GM23338 (cell line): ENCODE results near the gene GPD1L. TPM values are rescaled to one million over a fixed set of nuclear protein-coding genes. Genes with fewer than 3 reads are reported as not detected.

ENCODE experiments used
- ATAC-seq: fragments of 200-7000 bp; cut with Tn5 transposase; 3 replicates; pipeline ENCODE4 v1.9.1; 2020
- DNase-seq: peaks from one replicate; pipeline ENCODE4 v3.0.0-alpha.2; 2015; ENCODE audit warnings: low spot score
- H2AFZ ChIP-seq: fragments of 200-600 bp; sonication (generic); 2 replicates; pipeline ENCODE4 v1.8.0; 2016; ENCODE audit warnings: antibody characterized with exemption, mild to moderate bottlenecking, moderate library complexity
- H3F3A ChIP-seq: fragments of 200-600 bp; sonication (generic); replicated peaks from 2 replicates; pipeline ENCODE4 v1.8.0; 2017; ENCODE audit warnings: antibody characterized with exemption, mixed run types, low read depth
- H3K27ac ChIP-seq: fragments of 200-600 bp; sonication (generic); 2 replicates; pipeline ENCODE4 v1.6.1; 2016; ENCODE audit warnings: low read depth
- H3K27me3 ChIP-seq: fragments of 200-600 bp; sonication (generic); 2 replicates; pipeline ENCODE4 v1.8.0; 2016; ENCODE audit warnings: mild to moderate bottlenecking, mixed run types, moderate library complexity; ENCODE audit not compliant: insufficient read depth
- H3K36me3 ChIP-seq: fragments of 200-600 bp; sonication (generic); 2 replicates; pipeline ENCODE4 v1.8.0; 2016; ENCODE audit warnings: mild to moderate bottlenecking; ENCODE audit not compliant: insufficient read depth
- H3K4me1 ChIP-seq: fragments of 200-600 bp; sonication (generic); 2 replicates; pipeline ENCODE4 v1.8.0; 2016; ENCODE audit warnings: mild to moderate bottlenecking, moderate library complexity; ENCODE audit not compliant: insufficient read depth
- H3K4me2 ChIP-seq: fragments of 200-600 bp; sonication (generic); 2 replicates; pipeline ENCODE4 v1.7.1; 2017; ENCODE audit warnings: mixed run types
- H3K4me3 ChIP-seq: fragments of 200-600 bp; sonication (generic); 2 replicates; pipeline ENCODE4 v1.6.1; 2016; ENCODE audit warnings: mixed run types
- H3K79me2 ChIP-seq: fragments of 200-600 bp; sonication (generic); replicated peaks from 2 replicates; pipeline ENCODE4 v1.8.0; 2017; ENCODE audit warnings: mild to moderate bottlenecking; ENCODE audit not compliant: insufficient read depth
- H3K9me2 ChIP-seq: fragments of 200-600 bp; sonication (generic); 2 replicates; pipeline ENCODE4 v1.8.0; 2017; ENCODE audit not compliant: insufficient read depth
- H4K20me1 ChIP-seq: fragments of 200-600 bp; sonication (generic); replicated peaks from 2 replicates; pipeline ENCODE4 v1.8.0; 2017; ENCODE audit warnings: mild to moderate bottlenecking; ENCODE audit not compliant: insufficient read depth
- H3K27ac Mint-ChIP-seq: 2 replicates; pipeline ENCODE4 v1.8.0; 2020; ENCODE audit warnings: inconsistent platforms, mild to moderate bottlenecking, moderate library complexity, mixed read lengths
- H3K27me3 Mint-ChIP-seq: 3 replicates; pipeline ENCODE4 v1.8.0; 2022; ENCODE audit warnings: low read depth, mild to moderate bottlenecking, moderate library complexity, mixed read lengths, inconsistent platforms; ENCODE audit not compliant: insufficient read depth, poor library complexity
- H3K36me3 Mint-ChIP-seq: 3 replicates; pipeline ENCODE4 v1.8.0; 2021; ENCODE audit warnings: low read depth, mild to moderate bottlenecking, inconsistent platforms, moderate library complexity, mixed read lengths
- H3K4me1 Mint-ChIP-seq: 3 replicates; pipeline ENCODE4 v1.8.0; 2020; ENCODE audit warnings: mild to moderate bottlenecking, inconsistent platforms, mixed read lengths
- H3K4me3 Mint-ChIP-seq: 3 replicates; pipeline ENCODE4 v1.8.0; 2021; ENCODE audit warnings: moderate library complexity, mild to moderate bottlenecking, inconsistent platforms, mixed read lengths
- H3K9me3 Mint-ChIP-seq: 3 replicates; pipeline ENCODE4 v1.8.0; 2020; ENCODE audit warnings: moderate library complexity, mild to moderate bottlenecking, inconsistent platforms, mixed read lengths
- CREB1 ChIP-seq: fragments of 250-450 bp; sonication (Bioruptor Pico); IDR thresholded peaks from 2 replicates; pipeline ENCODE4 v1.5.0; 2020; ENCODE audit warnings: low read depth, mild to moderate bottlenecking, moderate library complexity
- ETS1 ChIP-seq: IDR thresholded peaks from 2 replicates; pipeline ENCODE4 v1.6.1; 2016; ENCODE audit warnings: antibody characterized with exemption
- EZH2phosphoT487 ChIP-seq: fragments of 200-600 bp; sonication (generic); IDR thresholded peaks from one replicate; pipeline ENCODE4 v1.8.1; 2018; ENCODE audit warnings: antibody characterized with exemption; ENCODE audit not compliant: unreplicated experiment
- JUNB ChIP-seq: IDR thresholded peaks from one replicate; pipeline ENCODE4 v1.6.1; 2016; ENCODE audit warnings: antibody characterized with exemption; ENCODE audit not compliant: unreplicated experiment
- NANOG ChIP-seq: IDR thresholded peaks from 2 replicates; pipeline ENCODE4 v1.6.1; 2016; ENCODE audit warnings: antibody characterized with exemption, borderline replicate concordance
- POLR2AphosphoS5 ChIP-seq: IDR thresholded peaks from 2 replicates; pipeline ENCODE4 v1.6.1; 2016; ENCODE audit warnings: antibody characterized with exemption, low read depth
- STAT1 ChIP-seq: IDR thresholded peaks from one replicate; pipeline ENCODE4 v1.6.1; 2016; ENCODE audit warnings: antibody characterized with exemption; ENCODE audit not compliant: unreplicated experiment
- ZNF114 ChIP-seq: fragments of 250-450 bp; sonication (Bioruptor Pico); IDR thresholded peaks from 2 replicates; pipeline ENCODE4 v1.5.0; 2020; ENCODE audit warnings: mild to moderate bottlenecking, moderate library complexity
- ZNF331 ChIP-seq: fragments of 250-450 bp; sonication (Bioruptor Pico); IDR thresholded peaks from 2 replicates; pipeline ENCODE4 v1.5.0; 2020; ENCODE audit warnings: low read depth, mild to moderate bottlenecking, moderate library complexity
- polyA plus RNA-seq: library from polyadenylated mRNA; unstranded; fragments of >200 nt; fragmentation: Nextera tagmentation; extraction: Ambion mirVana; gene quantifications from 2 replicates; pipeline ENCODE4 v1.2.1, GENCODE V29; 2016
- total RNA-seq: library from RNA; depleted of rRNA; stranded (reverse); fragments of >200 nt; shearing (Covaris generic); gene quantifications from 2 replicates; pipeline ENCODE4 v1.2.3, GENCODE V29; 2014
- TF ChIP-seq, protein P1 (sequence below): fragments of 250-450 bp; sonication (Bioruptor Pico); IDR thresholded peaks from 2 replicates; pipeline ENCODE4 v1.5.0; 2020; ENCODE audit warnings: mild to moderate bottlenecking, moderate library complexity
- TF ChIP-seq, protein P2 (sequence below): IDR thresholded peaks from one replicate; pipeline ENCODE4 v1.6.1; 2018; ENCODE audit warnings: antibody characterized with exemption; ENCODE audit not compliant: unreplicated experiment

The GPD1L gene
- total and polyA plus RNA-seq, 2 experiments from 2014 or later = 2.0 to 6.4 TPM

DNA sequence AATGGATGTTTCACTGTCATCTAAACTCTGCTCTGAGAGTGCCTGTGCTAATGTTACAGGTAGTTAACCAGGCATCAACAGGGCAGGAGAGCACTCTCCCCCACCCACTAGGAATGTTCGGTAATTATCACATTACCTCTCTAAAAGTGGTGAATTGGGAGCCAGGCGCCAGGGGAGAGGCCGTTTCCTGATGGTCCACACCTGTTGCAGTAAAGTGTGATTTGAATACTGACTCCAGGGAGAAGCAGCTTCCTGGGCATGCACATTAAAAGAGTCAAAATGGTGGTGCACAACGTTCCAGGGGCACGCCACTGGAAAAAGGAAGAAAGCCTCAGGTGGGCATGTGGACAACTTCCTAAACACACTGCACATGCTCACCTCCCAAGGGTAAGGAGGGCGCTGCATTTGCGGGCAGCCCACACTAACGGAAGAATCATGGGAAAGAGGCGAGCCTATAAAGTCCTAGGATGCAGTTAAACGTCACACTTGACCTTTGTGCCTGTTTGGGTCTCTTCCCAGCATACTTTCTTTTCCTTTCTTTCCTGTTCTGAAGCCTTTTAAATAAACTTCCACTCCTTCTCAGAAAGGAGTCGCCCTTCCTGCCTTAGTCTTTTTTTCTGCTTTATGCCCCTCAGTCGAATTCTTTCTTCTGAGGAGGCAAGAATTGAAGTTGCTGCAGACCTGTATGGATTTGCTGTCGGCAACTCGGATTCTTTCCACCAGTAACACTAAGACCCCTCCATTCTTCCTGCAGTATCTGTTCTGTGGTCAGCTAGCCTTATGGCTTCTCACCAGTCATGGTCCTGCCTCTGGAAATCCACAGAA, 28.9 kb upstream of the GPD1L start:
- Mint-ChIP-seq H3K27ac (no peak overlapping the region), H3K4me3 (no peak overlapping the region), H3K9me3 (no peaks in the 10 kb centered on the region), H3K27me3 (no peaks in the 10 kb centered on the region), H3K36me3 (no peaks in the 10 kb centered on the region), H3K4me1 (peaks cover 9% of the 10 kb centered on the region)
- Histone ChIP-seq H3K27ac (no peak overlapping the region), H3K9me2 (no peaks in the 10 kb centered on the region; the same call in 1 of the 2 replicates), H3K79me2 (no peaks in the 10 kb centered on the region), H3K4me2 (0 out of 2 replicates have a peak overlapping the region, but pooled peaks have one; percentile 10), H4K20me1 (no peaks in the 10 kb centered on the region), H3K36me3 (no peaks in the 10 kb centered on the region; the same call in 1 of the 2 replicates), H3K4me1 (peaks cover 5% of the 10 kb centered on the region; the same call in 1 of the 2 replicates), H3F3A (no peaks in the 10 kb centered on the region), H3K27me3 (no peaks in the 10 kb centered on the region), H2AFZ (peak overlapping the region; percentile 94), H3K4me3 (no peak overlapping the region)
- no peak for TF ChIP-seq CREB1 (CRISPR knock-in tag)
- TF ChIP-seq, protein P1, sequence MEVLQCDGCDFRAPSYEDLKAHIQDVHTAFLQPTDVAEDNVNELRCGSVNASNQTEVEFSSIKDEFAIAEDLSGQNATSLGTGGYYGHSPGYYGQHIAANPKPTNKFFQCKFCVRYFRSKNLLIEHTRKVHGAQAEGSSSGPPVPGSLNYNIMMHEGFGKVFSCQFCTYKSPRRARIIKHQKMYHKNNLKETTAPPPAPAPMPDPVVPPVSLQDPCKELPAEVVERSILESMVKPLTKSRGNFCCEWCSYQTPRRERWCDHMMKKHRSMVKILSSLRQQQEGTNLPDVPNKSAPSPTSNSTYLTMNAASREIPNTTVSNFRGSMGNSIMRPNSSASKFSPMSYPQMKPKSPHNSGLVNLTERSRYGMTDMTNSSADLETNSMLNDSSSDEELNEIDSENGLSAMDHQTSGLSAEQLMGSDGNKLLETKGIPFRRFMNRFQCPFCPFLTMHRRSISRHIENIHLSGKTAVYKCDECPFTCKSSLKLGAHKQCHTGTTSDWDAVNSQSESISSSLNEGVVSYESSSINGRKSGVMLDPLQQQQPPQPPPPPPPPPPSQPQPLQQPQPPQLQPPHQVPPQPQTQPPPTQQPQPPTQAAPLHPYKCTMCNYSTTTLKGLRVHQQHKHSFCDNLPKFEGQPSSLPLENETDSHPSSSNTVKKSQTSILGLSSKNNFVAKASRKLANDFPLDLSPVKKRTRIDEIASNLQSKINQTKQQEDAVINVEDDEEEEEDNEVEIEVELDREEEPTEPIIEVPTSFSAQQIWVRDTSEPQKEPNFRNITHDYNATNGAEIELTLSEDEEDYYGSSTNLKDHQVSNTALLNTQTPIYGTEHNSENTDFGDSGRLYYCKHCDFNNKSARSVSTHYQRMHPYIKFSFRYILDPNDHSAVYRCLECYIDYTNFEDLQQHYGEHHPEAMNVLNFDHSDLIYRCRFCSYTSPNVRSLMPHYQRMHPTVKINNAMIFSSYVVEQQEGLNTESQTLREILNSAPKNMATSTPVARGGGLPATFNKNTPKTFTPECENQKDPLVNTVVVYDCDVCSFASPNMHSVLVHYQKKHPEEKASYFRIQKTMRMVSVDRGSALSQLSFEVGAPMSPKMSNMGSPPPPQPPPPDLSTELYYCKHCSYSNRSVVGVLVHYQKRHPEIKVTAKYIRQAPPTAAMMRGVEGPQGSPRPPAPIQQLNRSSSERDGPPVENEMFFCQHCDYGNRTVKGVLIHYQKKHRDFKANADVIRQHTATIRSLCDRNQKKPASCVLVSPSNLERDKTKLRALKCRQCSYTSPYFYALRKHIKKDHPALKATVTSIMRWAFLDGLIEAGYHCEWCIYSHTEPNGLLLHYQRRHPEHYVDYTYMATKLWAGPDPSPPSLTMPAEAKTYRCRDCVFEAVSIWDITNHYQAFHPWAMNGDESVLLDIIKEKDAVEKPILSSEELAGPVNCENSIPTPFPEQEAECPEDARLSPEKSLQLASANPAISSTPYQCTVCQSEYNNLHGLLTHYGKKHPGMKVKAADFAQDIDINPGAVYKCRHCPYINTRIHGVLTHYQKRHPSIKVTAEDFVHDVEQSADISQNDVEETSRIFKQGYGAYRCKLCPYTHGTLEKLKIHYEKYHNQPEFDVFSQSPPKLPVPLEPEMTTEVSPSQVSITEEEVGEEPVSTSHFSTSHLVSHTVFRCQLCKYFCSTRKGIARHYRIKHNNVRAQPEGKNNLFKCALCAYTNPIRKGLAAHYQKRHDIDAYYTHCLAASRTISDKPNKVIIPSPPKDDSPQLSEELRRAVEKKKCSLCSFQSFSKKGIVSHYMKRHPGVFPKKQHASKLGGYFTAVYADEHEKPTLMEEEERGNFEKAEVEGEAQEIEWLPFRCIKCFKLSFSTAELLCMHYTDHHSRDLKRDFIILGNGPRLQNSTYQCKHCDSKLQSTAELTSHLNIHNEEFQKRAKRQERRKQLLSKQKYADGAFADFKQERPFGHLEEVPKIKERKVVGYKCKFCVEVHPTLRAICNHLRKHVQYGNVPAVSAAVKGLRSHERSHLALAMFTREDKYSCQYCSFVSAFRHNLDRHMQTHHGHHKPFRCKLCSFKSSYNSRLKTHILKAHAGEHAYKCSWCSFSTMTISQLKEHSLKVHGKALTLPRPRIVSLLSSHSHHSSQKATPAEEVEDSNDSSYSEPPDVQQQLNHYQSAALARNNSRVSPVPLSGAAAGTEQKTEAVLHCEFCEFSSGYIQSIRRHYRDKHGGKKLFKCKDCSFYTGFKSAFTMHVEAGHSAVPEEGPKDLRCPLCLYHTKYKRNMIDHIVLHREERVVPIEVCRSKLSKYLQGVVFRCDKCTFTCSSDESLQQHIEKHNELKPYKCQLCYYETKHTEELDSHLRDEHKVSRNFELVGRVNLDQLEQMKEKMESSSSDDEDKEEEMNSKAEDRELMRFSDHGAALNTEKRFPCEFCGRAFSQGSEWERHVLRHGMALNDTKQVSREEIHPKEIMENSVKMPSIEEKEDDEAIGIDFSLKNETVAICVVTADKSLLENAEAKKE (CRISPR knock-in tag) = no peak
- TF ChIP-seq ZNF114 (CRISPR knock-in tag) = no peak
- TF ChIP-seq, protein P2, sequence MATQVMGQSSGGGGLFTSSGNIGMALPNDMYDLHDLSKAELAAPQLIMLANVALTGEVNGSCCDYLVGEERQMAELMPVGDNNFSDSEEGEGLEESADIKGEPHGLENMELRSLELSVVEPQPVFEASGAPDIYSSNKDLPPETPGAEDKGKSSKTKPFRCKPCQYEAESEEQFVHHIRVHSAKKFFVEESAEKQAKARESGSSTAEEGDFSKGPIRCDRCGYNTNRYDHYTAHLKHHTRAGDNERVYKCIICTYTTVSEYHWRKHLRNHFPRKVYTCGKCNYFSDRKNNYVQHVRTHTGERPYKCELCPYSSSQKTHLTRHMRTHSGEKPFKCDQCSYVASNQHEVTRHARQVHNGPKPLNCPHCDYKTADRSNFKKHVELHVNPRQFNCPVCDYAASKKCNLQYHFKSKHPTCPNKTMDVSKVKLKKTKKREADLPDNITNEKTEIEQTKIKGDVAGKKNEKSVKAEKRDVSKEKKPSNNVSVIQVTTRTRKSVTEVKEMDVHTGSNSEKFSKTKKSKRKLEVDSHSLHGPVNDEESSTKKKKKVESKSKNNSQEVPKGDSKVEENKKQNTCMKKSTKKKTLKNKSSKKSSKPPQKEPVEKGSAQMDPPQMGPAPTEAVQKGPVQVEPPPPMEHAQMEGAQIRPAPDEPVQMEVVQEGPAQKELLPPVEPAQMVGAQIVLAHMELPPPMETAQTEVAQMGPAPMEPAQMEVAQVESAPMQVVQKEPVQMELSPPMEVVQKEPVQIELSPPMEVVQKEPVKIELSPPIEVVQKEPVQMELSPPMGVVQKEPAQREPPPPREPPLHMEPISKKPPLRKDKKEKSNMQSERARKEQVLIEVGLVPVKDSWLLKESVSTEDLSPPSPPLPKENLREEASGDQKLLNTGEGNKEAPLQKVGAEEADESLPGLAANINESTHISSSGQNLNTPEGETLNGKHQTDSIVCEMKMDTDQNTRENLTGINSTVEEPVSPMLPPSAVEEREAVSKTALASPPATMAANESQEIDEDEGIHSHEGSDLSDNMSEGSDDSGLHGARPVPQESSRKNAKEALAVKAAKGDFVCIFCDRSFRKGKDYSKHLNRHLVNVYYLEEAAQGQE = no peak
- TF ChIP-seq JUNB = no peak
- TF ChIP-seq ETS1 = no peak
- no peak for TF ChIP-seq EZH2phosphoT487
- no peak for TF ChIP-seq STAT1
- no peak for TF ChIP-seq POLR2AphosphoS5
- TF ChIP-seq NANOG = no peak
- no peak for TF ChIP-seq ZNF331 (CRISPR knock-in tag)
- ATAC-seq = peak; percentile 49; the same call in 2 of the 3 replicates
- DNase-seq = peak; percentile 14
